NOMO-1 treated with dmso at 0.1 percent for 144 hours (cell line): ENCODE data around the gene TRMT112.

Experiments used
- DNase-seq: peaks from one replicate; lab custom pipeline; 2025; ENCODE audit not compliant: unreplicated experiment; lab: John Stamatoyannopoulos, UW

The TRMT112 gene

GRCh38 chr11:64351136-64351631 is 33.8 kb upstream of the TRMT112 start:
- no peak for DNase-seq

GRCh38 chr11:64349404-64349803 is 32.0 kb upstream of the TRMT112 start:
- no peak for DNase-seq

GRCh38 chr11:64349025-64349387 is 31.6 kb upstream of the TRMT112 start:
- DNase-seq = no peak

GRCh38 chr11:64348383-64349024 is 31.1 kb upstream of the TRMT112 start:
- no peak for DNase-seq

GRCh38 chr11:64347193-64347867 is 30.0 kb upstream of the TRMT112 start:
- peak; percentile 62 for DNase-seq

GRCh38 chr11:64344787-64345186 is 27.4 kb upstream of the TRMT112 start:
- no peak for DNase-seq

GRCh38 chr11:64343767-64344559 is 26.6 kb upstream of the TRMT112 start:
- DNase-seq = no peak

GRCh38 chr11:64342869-64343745 is 25.7 kb upstream of the TRMT112 start:
- no peak for DNase-seq

GRCh38 chr11:64341851-64342791 is 24.8 kb upstream of the TRMT112 start:
- peak; percentile 91 for DNase-seq

GRCh38 chr11:64341429-64341828 is 24.1 kb upstream of the TRMT112 start:
- DNase-seq = no peak

- peak; percentile 48 for DNase-seq
These were observed 23.4 kb upstream of the TRMT112 start for GRCh38 chr11:64340671-64341335.

- peak; percentile 78 for DNase-seq
These were observed 22.5 kb upstream of the TRMT112 start, which contains the start of gene CCDC88B for GRCh38 chr11:64339754-64340408. Gene CCDC88B (plus strand): TSS chr11:64340204. CDS start chr11:64340267, 63 bp downstream.

- DNase-seq = no peak
These were observed 21.9 kb upstream of the TRMT112 start for GRCh38 chr11:64339286-64339685.

- DNase-seq = no peak
These were observed 21.4 kb upstream of the TRMT112 start for GRCh38 chr11:64338716-64339115.

- DNase-seq = no peak
These were observed 20.3 kb upstream of the TRMT112 start for GRCh38 chr11:64337538-64338249.

- DNase-seq = peak; percentile 96
These were observed 17.7 kb upstream of the TRMT112 start for GRCh38 chr11:64334764-64335735.

- DNase-seq = no peak
These were observed 16.2 kb upstream of the TRMT112 start for GRCh38 chr11:64333556-64333955.
